AG04449 (cell line): ENCODE measurements around the gene PTX4.

Source experiments
- CTCF ChIA-PET: fragments of 350-600 bp; formaldehyde crosslinking; extraction: SDS; loops from one replicate; lab custom pipeline; 2021; ENCODE audit warnings: antibody characterized with exemption; lab: Yijun Ruan, JAX
- POLR2A ChIA-PET: fragments of 400-600, 350-600 bp; formaldehyde crosslinking; extraction: SDS; loops from one replicate; lab custom pipeline; 2020; ENCODE audit warnings: antibody characterized with exemption, inconsistent platforms; lab: Yijun Ruan, JAX
- DNase-seq: peaks from one replicate; pipeline ENCODE4 v3.0.0-alpha.2; 2010; ENCODE audit warnings: low read depth, low spot score
- H3K4me3 ChIP-seq: 2 replicates; pipeline ENCODE4 v1.5.1; 2011; ENCODE audit warnings: low read depth, mild to moderate bottlenecking, control low read depth, low read length
- TF ChIP-seq, protein P1 (sequence below): IDR thresholded peaks from one replicate; pipeline ENCODE4 v1.5.1; 2011; ENCODE audit warnings: mild to moderate bottlenecking, moderate library complexity, low read length, control low read depth, inconsistent platforms; ENCODE audit not compliant: insufficient read depth; ENCODE audit errors: missing control alignments

PTX4 gene

GRCh38 chr16:1450218-1450617 lies 38.5 kb downstream of the PTX4 start:
- H3K4me3 ChIP-seq = no peak overlapping the region
- TF ChIP-seq, protein P1, sequence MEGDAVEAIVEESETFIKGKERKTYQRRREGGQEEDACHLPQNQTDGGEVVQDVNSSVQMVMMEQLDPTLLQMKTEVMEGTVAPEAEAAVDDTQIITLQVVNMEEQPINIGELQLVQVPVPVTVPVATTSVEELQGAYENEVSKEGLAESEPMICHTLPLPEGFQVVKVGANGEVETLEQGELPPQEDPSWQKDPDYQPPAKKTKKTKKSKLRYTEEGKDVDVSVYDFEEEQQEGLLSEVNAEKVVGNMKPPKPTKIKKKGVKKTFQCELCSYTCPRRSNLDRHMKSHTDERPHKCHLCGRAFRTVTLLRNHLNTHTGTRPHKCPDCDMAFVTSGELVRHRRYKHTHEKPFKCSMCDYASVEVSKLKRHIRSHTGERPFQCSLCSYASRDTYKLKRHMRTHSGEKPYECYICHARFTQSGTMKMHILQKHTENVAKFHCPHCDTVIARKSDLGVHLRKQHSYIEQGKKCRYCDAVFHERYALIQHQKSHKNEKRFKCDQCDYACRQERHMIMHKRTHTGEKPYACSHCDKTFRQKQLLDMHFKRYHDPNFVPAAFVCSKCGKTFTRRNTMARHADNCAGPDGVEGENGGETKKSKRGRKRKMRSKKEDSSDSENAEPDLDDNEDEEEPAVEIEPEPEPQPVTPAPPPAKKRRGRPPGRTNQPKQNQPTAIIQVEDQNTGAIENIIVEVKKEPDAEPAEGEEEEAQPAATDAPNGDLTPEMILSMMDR = no peak
- CTCF ChIA-PET = no interaction called here
- DNase-seq = no peak
- POLR2A ChIA-PET = no interaction called here

DNA sequence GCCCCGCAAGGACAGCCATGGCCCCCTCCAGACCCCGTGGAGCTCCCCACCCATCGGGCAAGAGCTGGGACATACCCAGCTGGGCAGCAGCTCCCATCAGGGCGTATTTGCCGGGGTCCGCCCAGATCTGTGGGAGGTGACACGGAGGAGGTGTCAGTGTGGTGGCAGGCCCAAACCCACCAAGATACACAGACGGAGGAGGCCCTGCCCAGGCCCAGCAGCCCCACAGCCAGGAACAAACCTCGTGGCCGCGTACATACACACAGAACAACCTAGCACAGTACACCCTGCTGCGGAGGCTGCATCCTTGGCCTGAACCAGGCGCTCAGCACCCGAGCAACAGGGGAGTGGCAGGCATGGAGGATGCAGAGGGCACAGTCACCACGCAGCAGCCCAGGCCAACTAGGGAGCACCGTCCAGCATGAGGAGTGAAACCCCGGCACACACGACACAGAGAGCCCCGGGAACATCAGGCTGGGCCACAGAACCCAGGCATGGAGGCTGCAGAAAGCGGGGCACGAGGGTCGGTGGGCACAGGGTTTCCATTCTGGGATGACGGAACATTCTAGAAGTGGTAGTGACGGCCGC lies 39.4 kb downstream of the PTX4 start:
- POLR2A ChIA-PET = no interaction called here
- TF ChIP-seq, protein P1 = no peak
- CTCF ChIA-PET = no interaction called here
- no peak overlapping the region for H3K4me3 ChIP-seq
- DNase-seq = no peak

DNA sequence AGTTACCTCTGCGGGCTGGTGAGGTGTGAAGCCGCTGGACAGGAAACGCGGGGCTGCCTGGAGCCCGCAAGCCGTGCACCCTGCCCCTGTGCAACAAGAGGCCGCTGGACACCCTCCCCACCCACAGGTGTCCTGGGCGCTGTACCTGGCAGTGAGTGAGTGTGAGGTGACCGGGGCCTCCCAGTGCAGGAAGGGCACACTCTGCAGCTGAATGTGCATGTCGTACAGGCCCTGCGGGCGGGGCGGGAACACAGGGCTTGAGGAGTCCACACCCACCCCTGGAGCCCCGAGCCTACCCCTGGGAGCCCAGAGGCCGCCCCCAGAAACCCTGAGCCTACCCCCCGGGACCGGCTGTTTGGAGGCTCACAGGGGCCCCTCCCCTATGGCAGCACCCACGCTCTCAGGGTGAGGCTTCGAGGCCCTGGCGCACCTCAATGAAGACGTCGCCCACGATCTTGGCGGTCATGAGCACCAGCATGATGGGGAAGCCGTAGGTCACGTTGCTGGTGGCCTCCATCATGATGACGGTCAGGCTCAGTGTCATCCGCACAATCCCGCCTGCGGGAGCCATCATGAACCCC lies 40.1 kb downstream of the PTX4 start:
- H3K4me3 ChIP-seq = no peak overlapping the region
- CTCF ChIA-PET = no interaction called here
- TF ChIP-seq, protein P1 = no peak
- POLR2A ChIA-PET = no interaction called here
- no peak for DNase-seq

GRCh38 chr16:1447965-1448364 lies 40.8 kb downstream of the PTX4 start:
- TF ChIP-seq, protein P1 = no peak
- DNase-seq = no peak
- no peak overlapping the region for H3K4me3 ChIP-seq
- POLR2A ChIA-PET = no interaction called here
- CTCF ChIA-PET = no interaction called here

- DNase-seq = no peak
- ChIA-PET CTCF (interaction anchor here (1.1 kb wide), 1 partner anchor 18 kb away, joined by 3 read pairs; no protein-coding TSS in a partner anchor), POLR2A (interaction anchor here (0.8 kb wide), 1 partner anchor 13 kb away, joined by 3 read pairs; no protein-coding TSS in a partner anchor)
- H3K4me3 ChIP-seq = no peak overlapping the region
- TF ChIP-seq, protein P1 = no peak
Observed at GRCh38 chr16:1446296-1447080, 42.3 kb downstream of the PTX4 start.
